HepG2 (cell line): ENCODE measurements around the gene SFXN5. TPM values are rescaled to one million over a fixed set of nuclear protein-coding genes. Genes with fewer than 3 reads are reported as not detected.

ENCODE experiments used
- ATAC-seq: fragments of 200-7000 bp; cut with Tn5 transposase; 3 replicates; pipeline ENCODE4 v1.9.1; 2020; ENCODE audit warnings: mild to moderate bottlenecking, moderate library complexity
- BruUV-seq: library from RNA; stranded (reverse); fragments of 400-500 nt; replicated peaks from 2 replicates; lab custom pipeline; 2021; lab: Mats Ljungman, UMichigan
- CTCF ChIA-PET: fragments of 300-600 bp; formaldehyde crosslinking; extraction: SDS; loops from one replicate; lab custom pipeline; 2021; ENCODE audit warnings: low total read pairs, inconsistent platforms, low intra/inter-chr PET ratio; lab: Yijun Ruan, JAX
- POLR2A ChIA-PET: fragments of 350-600 bp; sonication (Branson Sonifier 250); formaldehyde crosslinking; loops from one replicate; lab custom pipeline; 2020; ENCODE audit warnings: antibody characterized with exemption, inconsistent platforms; lab: Yijun Ruan, JAX
- DNase-seq: peaks from one replicate; pipeline ENCODE4 v3.0.0-alpha.2; 2015; ENCODE audit warnings: low spot score
- FAIRE-seq: peaks from 3 replicates; lab custom pipeline; 2011; peaks lifted over from hg19 to GRCh38; lab: Jason Lieb, UNC
- H2AFZ ChIP-seq: one replicate; pipeline ENCODE4 v1.6.1; 2011; ENCODE audit warnings: low read length, inconsistent platforms
- H3K27ac ChIP-seq: fragments of 300-600 bp; 3 replicates; pipeline ENCODE4 v1.8.0; 2011; ENCODE audit warnings: mixed run types, mild to moderate bottlenecking, mixed read lengths, low read length, inconsistent platforms; ENCODE audit not compliant: insufficient read depth; ENCODE audit errors: extremely low read length
- H3K27me3 ChIP-seq, 2 experiments: fragments of 200-600 bp in 1 of 2; 2 replicates in 1 of 2; 3 replicates in 1 of 2; pipeline versions ENCODE4 v1.6.0 to v1.8.0; 2011; ENCODE audit warnings: low read length in 2 of 2, mild to moderate bottlenecking in 2 of 2, moderate library complexity in 2 of 2, inconsistent platforms in 1 of 2; ENCODE audit not compliant: insufficient read depth in 2 of 2, control insufficient read depth in 1 of 2
- H3K36me3 ChIP-seq, 2 experiments: fragments of 200-600 bp in 1 of 2; replicated peaks in 1 of 2; 2 replicates in 1 of 2; 3 replicates in 1 of 2; pipeline versions ENCODE4 v1.5.1 to v1.8.0; 2011; ENCODE audit warnings: low read length in 2 of 2, inconsistent platforms in 1 of 2; ENCODE audit not compliant: insufficient read depth in 2 of 2, control insufficient read depth in 1 of 2
- H3K4me1 ChIP-seq: 2 replicates; pipeline ENCODE4 v1.5.1; 2012; ENCODE audit warnings: low read length, inconsistent platforms; ENCODE audit not compliant: insufficient read depth
- H3K4me2 ChIP-seq: 2 replicates; pipeline ENCODE4 v1.6.0; 2011; ENCODE audit warnings: low read depth, low read length, inconsistent platforms
- H3K4me3 ChIP-seq, 3 experiments: fragments of 200-600 bp in 1 of 3; sonication (generic), shearing (Covaris generic) in 1 of 3; replicated peaks in 1 of 3; 2 replicates each; pipeline ENCODE4 v1.5.1; 2011 to 2016; ENCODE audit warnings: low read length in 3 of 3, inconsistent platforms in 2 of 3, low read depth in 2 of 3, mild to moderate bottlenecking in 2 of 3, control low read depth in 1 of 3, mixed read lengths in 1 of 3; ENCODE audit not compliant: insufficient read depth in 1 of 3
- H3K79me2 ChIP-seq: one replicate; pipeline ENCODE4 v1.6.1; 2011; ENCODE audit warnings: low read length, inconsistent platforms; ENCODE audit not compliant: insufficient read depth
- H3K9ac ChIP-seq: 2 replicates; pipeline ENCODE4 v1.6.0; 2011; ENCODE audit warnings: mild to moderate bottlenecking, low read depth, low read length, inconsistent platforms; ENCODE audit not compliant: insufficient read depth
- H3K9me3 ChIP-seq: 2 replicates; pipeline ENCODE4 v1.5.1; 2012; ENCODE audit warnings: mild to moderate bottlenecking, low read length
- H4K20me1 ChIP-seq: 2 replicates; pipeline ENCODE4 v1.6.0; 2011; ENCODE audit warnings: inconsistent platforms, mild to moderate bottlenecking, low read length, moderate library complexity; ENCODE audit not compliant: insufficient read depth
- MBD4 ChIP-seq: IDR thresholded peaks from 2 replicates; pipeline ENCODE4 v1.6.1; 2012; ENCODE audit warnings: low read length, inconsistent platforms, borderline replicate concordance
- PRDM15 ChIP-seq: sonication (generic); formaldehyde crosslinking; IDR thresholded peaks from 2 replicates; pipeline ENCODE4 v1.4.0; 2020; ENCODE audit warnings: missing genetic modification reagents
- WGBS: methylation state at CpG from one replicate; pipeline ENCODE4 v1.1.6; 2017; ENCODE audit warnings: low lambda C conversion rate; 5-methylcytosine and 5-hydroxymethylcytosine counted together
- in situ Hi-C: cut with HindIII; loops from 2 replicates; pipeline ENCODE4 v1.10.0; 2017; ENCODE audit warnings: low pct_unique_long_range_greater_than_20kb; ENCODE audit not compliant: extremely low pct_ligation_motif_present
- intact Hi-C: fragments of 100-400 bp; cut with micrococcal nuclease; formaldehyde crosslinking; loops from one replicate; pipeline ENCODE4 v1.10.0; 2022; ENCODE audit not compliant: unreplicated experiment
- polyA plus RNA-seq, 8 experiments: library from polyadenylated mRNA; depleted of rRNA in 3 of 8; stranded (reverse) in 7 of 8; unstranded in 1 of 8; fragments of >200 nt; fragmentation: Illumina TruSeq in 4 of 8; extraction: Trizol in 4 of 8; gene quantifications; 2 replicates each; pipeline versions ENCODE4 v1.2.1 to v1.2.3, GENCODE V29; 2011 to 2016; ENCODE audit warnings: low read depth in 4 of 8, missing spikeins in 1 of 8, mixed read lengths in 1 of 8; ENCODE audit not compliant: insufficient read depth in 1 of 8
- total RNA-seq, 5 experiments: library from RNA; depleted of rRNA; stranded (reverse); fragments of >200 nt; fragmentation: Illumina TruSeq; extraction: Trizol; gene quantifications; 2 replicates each; pipeline ENCODE4 v1.2.3, GENCODE V29; 2016; ENCODE audit warnings: low read depth in 1 of 5

Gene SFXN5
- total and polyA plus RNA-seq, 2 of the 13 experiments (the other 11 are each of a cell fraction or from before 2014, with no cell fraction given), result 34.9 to 37.4 TPM

DNA sequence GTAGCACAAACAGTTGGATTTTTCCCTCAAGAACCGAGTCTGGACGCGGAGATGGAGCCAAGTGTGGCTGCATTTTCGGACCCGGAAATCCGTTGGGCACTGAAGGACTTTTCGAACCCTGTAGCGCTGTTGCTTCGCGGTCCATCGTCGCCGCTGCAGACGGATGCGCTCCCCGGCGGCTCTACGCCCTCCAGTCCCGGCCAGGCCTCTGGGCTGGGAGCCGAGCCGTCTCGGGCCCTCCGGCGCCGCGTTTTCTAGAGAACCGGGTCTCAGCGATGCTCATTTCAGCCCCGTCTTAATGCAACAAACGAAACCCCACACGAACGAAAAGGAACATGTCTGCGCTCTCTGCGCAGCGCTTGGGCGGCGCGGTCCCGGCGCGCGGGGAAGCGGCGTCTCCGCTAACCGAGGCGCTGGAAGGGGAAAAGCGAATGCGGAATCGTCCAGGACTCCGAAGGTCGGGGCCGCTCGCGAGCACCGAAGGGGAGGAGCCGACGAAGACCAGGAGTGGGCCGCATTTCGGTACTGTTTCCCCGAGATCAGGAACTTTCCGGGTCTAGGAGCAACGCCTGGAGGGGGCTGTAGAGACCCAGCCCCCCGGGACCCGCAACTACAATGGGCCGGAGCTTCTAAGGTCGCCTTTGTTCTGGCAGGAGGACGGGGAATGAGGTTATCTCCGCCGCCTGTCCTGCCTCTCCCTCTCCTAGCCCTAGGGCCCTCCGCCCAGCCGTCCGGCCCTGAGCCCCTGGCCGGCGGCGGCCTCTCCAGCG, 151.0 kb downstream of the SFXN5 start:
- no peak for ATAC-seq
- Histone ChIP-seq H3K9ac (no peak overlapping the region), H3K27me3 (peaks cover 4 to 89% of the 10 kb centered on the region in 2 experiments; a peak in 4 of 5 replicates), H3K79me2 (no peaks in the 10 kb centered on the region)
- no peak for TF ChIP-seq MBD4
- 0 out of 2 replicates have a peak, but pooled peaks have one; percentile 29 for TF ChIP-seq PRDM15 (CRISPR knock-in tag)
- TF ChIP-seq, all 625 proteins: peak for 1
- ChIA-PET POLR2A (no interaction called here), CTCF (no interaction called here)
- no peak for FAIRE-seq
- intact Hi-C loops (no loop called here), in situ Hi-C loops (no loop called here)
- no peak overlapping the region for H2AFZ ChIP-seq
- DNase-seq, result no peak
- H3K4me2 ChIP-seq, result no peak overlapping the region
- no peaks in the 10 kb centered on the region; the same call in 1 of the 2 replicates for H4K20me1 ChIP-seq
- BruUV-seq, result no TSS peak
- H3K4me1 ChIP-seq, result peaks cover 28% of the 10 kb centered on the region
- no peak overlapping the region for H3K4me3 ChIP-seq
- WGBS, result 83% methylated on average over 77 of the region's 77 CpGs
- H3K36me3 ChIP-seq, result no peaks in the 10 kb centered on the region
- H3K27ac ChIP-seq, result no peak overlapping the region
- no peaks in the 10 kb centered on the region for H3K9me3 ChIP-seq
